GM13977 (cell line): ENCODE data around the gene FBXL14.

Experiments
- DNase-seq: peaks from one replicate; pipeline ENCODE4 v3.0.0; 2012; ENCODE audit warnings: low spot score
- in situ Hi-C: fragments of 300-500 bp; cut with MboI; formaldehyde crosslinking; loops from one replicate; pipeline ENCODE4 v1.12.0; 2022; ENCODE audit warnings: low sequenced_read_pairs, low pct_unique_long_range_greater_than_20kb, mixed read lengths, inconsistent platforms; ENCODE audit not compliant: unreplicated experiment
- TF ChIP-seq, protein P1 (sequence below): IDR thresholded peaks from 2 replicates; pipeline ENCODE4 v1.5.1; 2012; ENCODE audit warnings: mild to moderate bottlenecking, control low read depth; ENCODE audit not compliant: insufficient read depth; ENCODE audit errors: extremely low read depth, missing control alignments

Gene FBXL14

DNA sequence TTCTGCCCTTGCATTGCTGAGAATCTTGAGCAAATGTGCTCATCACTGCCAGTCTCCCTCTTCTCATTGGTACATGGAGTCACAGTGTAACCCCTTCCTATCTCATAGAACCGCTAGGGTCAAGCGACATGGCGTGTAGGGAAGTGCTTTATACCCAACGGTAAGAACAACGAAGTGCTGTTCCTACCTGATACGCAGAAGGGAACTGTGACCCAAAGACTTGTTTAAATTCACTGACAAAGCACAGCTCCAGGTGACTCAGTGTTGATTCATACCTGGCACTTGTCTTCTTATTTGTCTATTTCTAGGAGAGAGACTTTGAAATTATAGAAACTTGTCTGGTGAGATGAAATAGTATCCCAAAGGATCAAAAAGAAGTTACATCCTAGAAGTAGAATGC, 53.7 kb downstream of the FBXL14 start:
- in situ Hi-C loops, result no loop called here
- DNase-seq, result no peak
- TF ChIP-seq, protein P1, sequence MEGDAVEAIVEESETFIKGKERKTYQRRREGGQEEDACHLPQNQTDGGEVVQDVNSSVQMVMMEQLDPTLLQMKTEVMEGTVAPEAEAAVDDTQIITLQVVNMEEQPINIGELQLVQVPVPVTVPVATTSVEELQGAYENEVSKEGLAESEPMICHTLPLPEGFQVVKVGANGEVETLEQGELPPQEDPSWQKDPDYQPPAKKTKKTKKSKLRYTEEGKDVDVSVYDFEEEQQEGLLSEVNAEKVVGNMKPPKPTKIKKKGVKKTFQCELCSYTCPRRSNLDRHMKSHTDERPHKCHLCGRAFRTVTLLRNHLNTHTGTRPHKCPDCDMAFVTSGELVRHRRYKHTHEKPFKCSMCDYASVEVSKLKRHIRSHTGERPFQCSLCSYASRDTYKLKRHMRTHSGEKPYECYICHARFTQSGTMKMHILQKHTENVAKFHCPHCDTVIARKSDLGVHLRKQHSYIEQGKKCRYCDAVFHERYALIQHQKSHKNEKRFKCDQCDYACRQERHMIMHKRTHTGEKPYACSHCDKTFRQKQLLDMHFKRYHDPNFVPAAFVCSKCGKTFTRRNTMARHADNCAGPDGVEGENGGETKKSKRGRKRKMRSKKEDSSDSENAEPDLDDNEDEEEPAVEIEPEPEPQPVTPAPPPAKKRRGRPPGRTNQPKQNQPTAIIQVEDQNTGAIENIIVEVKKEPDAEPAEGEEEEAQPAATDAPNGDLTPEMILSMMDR, result no peak

DNA sequence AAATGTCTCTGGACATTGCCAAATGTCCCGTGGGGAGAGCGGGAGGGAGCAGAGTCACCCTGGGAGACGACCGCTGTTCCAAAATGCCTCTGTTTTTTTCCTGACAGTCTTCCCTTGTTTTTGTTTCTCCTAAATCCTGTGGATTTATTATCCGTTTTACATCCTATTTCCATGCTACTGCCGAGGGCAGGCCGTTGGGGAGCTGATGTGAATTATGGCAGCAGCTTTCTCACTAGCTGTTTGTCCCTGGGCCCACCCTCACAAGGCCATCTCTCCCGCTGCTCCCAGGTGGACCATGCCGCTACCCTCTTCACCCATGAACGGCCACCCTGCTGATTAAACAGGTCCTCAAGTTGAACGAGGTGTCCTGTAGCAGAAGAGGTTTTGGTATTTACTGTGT, 55.2 kb downstream of the FBXL14 start:
- TF ChIP-seq, protein P1, result no peak
- DNase-seq, result no peak
- in situ Hi-C loops, result no loop called here

DNA sequence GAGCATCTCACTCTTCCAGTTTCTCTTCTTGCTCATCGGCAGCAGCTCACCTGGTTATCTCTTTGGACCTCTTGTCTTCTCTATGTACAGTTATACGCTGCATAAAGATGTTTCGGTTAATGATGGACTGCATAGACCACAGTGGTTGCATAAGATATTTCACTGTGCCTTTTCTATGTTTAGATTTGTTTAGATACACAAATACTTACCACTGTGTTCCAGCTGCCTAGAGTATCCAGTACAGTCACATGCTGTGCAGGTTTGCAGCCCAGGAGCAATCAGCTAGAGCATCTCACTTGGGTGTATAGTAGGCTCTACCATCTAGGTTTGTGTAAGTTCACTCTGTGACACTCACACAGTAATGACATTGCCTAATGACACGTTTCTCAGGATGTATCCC, 57.6 kb downstream of the FBXL14 start:
- TF ChIP-seq, protein P1, result no peak
- in situ Hi-C loops, result no loop called here
- DNase-seq, result no peak

DNA sequence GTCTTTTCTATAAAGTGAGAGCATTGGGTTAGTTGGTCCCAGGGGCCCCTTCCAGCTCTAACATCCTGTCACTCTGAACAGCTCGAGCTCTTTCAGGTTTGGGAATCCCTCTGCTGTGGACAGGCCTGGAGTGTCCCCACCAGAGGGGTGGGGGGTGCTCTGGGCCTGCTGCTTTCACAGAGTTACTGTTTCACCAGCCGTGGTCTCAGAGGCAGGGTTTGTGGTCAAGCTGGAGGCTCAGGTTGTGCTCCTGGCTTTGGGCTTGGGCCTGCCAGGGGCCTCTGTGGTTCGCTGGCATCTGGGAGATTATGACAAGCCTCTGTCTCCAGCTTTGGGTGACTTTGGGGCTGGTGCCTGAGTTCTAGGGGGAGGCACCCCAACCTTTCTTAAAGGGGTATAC, 59.6 kb downstream of the FBXL14 start:
- TF ChIP-seq, protein P1, result no peak
- in situ Hi-C loops, result no loop called here
- DNase-seq, result peak; percentile 40

DNA sequence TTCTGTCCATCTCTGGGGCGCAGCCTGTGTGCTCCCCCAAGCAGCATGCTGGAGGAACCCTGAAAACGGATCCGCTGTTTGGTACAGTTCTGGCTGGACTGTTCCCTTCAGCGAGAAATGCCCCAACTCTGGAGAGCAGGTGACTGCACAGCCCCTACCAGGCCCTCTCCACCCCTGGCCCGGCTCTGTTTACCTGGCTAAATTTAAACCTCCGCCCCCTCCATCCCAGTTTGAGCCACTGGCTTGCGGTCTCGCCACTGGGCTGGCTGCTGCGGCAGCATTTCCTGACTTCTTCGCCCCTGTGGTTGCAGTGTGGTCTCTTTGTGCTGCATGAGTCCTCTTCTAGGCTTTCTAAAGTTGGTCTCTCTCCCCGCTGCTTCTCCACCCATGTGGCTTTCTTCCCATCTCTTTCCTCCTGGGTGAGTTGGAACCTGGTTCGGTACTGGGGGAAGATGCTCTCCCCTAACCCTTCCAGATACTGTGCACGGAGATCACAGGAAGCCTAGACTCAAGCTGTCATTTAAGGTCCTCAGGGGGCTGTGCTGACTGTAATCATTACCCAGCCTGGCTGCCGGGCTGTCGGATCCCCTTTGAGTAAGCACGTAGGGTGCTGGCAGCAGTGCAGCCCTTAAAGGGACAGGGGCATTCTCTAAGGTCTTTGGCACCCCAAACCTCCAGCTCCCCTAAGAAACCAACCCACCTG, 60.6 kb downstream of the FBXL14 start:
- TF ChIP-seq, protein P1, result no peak
- in situ Hi-C loops, result no loop called here
- DNase-seq, result peak; percentile 73

DNA sequence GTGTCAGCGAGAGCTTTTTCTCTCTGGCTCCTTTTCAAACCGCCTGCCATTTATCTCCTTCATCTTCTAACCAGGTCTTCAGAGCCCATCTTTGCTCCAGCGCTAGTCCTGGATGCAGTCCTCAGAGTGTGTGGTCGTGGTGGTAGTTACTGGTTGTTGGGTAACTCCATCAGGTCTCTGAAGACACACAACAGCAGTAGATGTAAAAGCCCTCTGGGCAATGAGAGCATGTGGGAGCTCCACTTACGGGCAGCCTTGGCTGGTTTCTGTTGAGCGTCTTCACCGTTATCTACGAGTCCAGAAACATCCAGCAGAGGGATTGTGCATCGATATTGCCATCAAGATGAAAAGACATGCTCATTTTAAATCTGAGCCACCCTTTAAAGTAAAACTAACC, 61.2 kb downstream of the FBXL14 start:
- peak; percentile 65 for DNase-seq
- in situ Hi-C loops, result no loop called here
- TF ChIP-seq, protein P1, result peak; percentile 29
